CD4-positive, alpha-beta T cell treated with Interleukin-2 at 100 ng/mL for 4 hours (primary cell): Measurements from ENCODE around the gene SLC16A2.

Experiments
- DNase-seq: peaks from one replicate; pipeline ENCODE4 v3.0.0-alpha.2; 2020; ENCODE audit warnings: low spot score

SLC16A2 gene

DNA sequence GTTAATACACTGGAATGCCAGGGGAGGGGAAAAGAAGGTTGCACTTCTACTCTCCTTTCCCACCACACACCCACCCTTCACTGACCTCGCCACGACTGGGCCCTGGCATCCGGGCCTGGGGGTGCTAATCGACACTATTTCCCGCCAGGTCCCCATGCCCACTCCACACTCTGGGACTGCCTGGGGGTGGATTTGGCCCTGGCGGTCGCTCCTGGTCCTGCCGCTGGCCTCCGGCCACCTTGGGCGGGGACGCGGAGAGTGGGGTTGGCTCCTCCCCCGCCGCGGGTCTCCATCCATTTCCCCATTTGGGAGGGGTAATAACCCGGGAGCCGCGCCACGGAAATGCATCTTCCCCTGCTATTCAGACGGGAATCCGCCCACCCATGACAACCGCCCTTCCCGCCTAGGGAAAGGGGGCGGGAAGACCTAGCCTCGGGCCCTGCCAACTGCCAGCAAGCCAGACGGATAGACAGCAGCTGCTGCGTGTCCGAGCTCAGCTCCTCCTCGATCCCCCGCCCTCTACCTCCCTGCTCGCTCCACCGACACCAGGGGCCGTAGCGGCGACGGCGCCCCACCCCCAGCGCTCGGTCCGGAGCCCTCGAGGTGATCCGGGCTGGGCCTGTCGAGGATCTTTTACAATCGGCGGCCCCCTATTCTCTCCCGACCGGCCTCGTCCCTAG is 115.0 kb downstream of the SLC16A2 start:
- DNase-seq, result peak; percentile 7

DNA sequence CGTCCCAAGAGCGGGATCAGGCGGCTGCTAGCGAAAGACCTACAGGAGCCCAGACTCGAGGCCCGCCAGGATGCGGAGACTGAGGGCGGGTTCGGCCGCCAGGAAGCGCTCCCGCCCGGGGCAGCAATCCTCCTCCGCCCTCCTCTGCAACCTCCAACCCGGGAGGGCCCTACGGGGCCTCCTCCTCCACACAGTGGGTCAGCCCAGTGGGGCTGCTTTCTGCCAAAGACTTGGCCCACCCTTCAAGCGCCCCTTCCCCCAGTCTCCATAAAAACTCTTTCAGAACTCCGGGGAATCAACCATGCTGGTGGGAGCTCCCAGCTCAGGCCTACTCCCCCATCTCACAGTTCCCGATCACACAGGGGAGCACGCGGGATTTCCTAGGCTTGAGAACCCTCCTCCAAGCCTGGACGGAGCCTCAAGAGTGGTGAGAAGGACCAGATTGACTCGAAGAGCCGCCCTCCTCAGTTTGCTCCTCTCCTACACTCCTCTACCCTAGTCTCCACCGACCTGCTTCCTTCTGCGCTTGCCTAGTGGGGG is 115.6 kb downstream of the SLC16A2 start:
- DNase-seq, result no peak

DNA sequence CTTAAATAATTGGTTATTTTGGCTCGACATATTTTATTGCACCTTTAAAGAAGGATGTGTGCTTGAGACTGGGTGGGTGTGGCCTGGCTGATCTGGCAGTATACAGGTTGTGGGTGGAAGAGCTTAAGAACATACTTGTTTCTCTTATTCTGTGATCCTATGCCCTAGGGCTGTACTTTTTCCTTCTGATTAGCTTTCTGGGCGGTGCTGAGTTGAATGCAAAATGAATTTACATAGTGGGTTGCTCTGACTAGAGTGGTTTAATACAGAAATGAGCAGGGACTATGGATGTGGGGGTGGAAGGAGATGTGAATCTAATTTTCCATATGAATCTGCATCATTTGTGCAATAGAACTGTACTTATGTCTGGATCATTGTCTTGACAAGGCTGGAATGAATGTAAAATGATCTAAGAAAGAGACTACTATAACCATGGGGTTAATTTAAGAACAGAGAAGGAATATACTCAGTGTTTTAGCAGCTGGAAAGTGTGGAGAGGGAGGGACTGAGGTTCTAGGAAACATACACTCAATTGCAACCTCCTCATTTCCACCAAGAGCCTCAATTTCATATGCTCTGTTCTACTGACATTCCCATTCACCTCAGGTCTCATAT is 119.4 kb downstream of the SLC16A2 start:
- no peak for DNase-seq

GRCh38 chrX:74545880-74546523 is 124.7 kb downstream of the SLC16A2 start:
- no peak for DNase-seq

- no peak for DNase-seq
Observed at GRCh38 chrX:74546984-74547383, 125.7 kb downstream of the SLC16A2 start.

DNA sequence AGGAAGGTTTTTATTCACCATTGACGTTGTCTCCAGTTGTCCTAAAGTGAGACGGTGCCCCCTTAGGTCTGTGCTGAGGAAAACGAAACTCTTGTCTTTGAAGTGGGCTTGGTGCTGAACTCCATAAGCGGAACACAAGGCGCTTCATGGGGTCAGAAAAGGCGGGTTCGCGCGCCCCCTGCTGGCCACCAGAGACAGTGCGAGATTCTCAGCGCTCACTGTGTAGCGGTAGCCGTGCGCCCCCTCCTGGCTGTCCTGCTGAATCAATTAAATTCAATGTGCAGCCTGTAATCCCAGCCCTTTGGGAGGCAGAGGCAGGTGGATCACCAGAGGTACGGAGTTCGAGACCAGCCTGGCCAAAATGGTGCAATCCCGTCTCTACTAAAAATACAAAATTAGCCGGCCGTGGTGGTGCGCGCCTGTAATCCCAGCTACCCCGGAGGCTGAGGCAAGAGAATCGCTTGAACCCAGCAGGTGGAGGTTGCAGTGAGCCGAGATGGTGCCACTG is 129.1 kb downstream of the SLC16A2 start:
- peak; percentile 82 for DNase-seq

DNA sequence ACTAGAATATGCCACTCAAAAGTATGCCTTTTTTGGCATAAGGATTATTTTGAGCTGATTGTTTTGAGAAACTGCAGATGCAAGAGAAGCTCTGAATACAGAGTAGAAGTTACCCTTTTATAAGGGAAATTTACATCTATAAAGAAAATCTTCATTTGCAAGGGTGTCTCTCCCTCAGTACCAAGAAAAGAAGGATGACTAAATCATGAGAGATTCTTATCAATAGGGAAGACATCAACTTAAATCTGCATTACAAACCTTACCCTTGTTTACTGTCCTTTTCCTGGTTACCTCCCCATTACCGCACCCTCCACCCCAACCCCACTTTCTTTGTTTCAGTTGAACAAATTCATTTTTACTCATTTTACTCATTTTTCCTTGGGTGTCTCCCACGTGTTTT is 130.6 kb downstream of the SLC16A2 start:
- no peak for DNase-seq

- DNase-seq, result no peak
Observed at GRCh38 chrX:74557378-74557777, 136.1 kb downstream of the SLC16A2 start.

GRCh38 chrX:74578137-74578536 is 156.8 kb downstream of the SLC16A2 start:
- DNase-seq, result no peak

DNA sequence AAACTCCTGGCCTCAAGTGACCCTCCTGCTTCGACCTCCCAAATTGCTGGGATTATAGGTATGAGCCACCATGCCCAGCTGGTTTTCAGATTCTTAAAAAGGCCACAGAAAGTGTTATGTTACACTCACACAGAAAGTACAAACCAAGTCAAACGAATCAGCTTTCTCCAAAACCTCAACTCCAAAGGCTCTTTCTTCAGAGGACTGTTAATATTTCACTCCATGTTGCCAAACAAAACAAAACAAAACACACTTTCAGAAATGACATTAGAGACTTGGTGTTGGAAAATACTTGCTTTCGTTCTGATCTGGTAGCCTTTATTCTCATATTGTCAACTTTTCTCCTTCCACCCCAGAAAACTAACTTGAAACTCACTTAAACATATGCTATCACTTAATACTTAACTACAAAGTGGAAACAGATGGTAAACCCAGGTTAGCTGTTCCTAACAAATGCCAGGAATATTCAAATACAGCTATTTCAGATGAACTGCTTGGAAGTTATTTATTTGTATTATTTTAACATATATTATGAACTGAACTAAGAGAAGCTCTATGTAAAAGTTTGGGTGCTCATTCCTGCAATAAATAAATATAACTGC is 158.4 kb downstream of the SLC16A2 start:
- DNase-seq, result no peak
